ENCODE measurements around the gene ABCA1. TPM values are rescaled to one million over a fixed set of nuclear protein-coding genes. Genes with fewer than 3 reads are reported as not detected.
A peak's percentile ranks its signal among the peaks of the same experiment; 100 is the strongest.

Gene ABCA1
- total and polyA plus RNA-seq, 2 of the 13 experiments (the other 11 are each of a cell fraction or from before 2014, with no cell fraction given) = 26.8 to 63.8 TPM

GRCh38 chr9:104826911-104827310 lies 101.0 kb downstream of the ABCA1 start (continued):
- TF ChIP-seq ZNF629 (CRISPR knock-in tag; conservative IDR thresholded peaks at IDR 0.05) (no peak), ZNF780A (CRISPR knock-in tag; IDR thresholded peaks at IDR 0.05) (no peak)

- H3K9ac ChIP-seq (ENCODE audit: insufficient read depth, low read depth, low read length) = no peak overlapping the region
- in situ Hi-C loops (cut with HindIII; ENCODE audit: extremely low pct_ligation_motif_present, low pct_unique_long_range_greater_than_20kb) = no loop called here
- TF ChIP-seq KLF9 (CRISPR knock-in tag; IDR thresholded peaks at IDR 0.05; ENCODE audit: low read depth) = no peak
- TF ChIP-seq ZNF362 (CRISPR knock-in tag; IDR thresholded peaks at IDR 0.05; ENCODE audit: borderline replicate concordance) = no peak
- no peak for TF ChIP-seq ZNF770 (CRISPR knock-in tag; IDR thresholded peaks at IDR 0.05)
- no peak for TF ChIP-seq EED (CRISPR knock-in tag; IDR thresholded peaks at IDR 0.05)
- no peak for TF ChIP-seq GPBP1L1 (CRISPR knock-in tag; IDR thresholded peaks at IDR 0.05)
- no peak for TF ChIP-seq IRF1 (CRISPR knock-in tag; IDR thresholded peaks at IDR 0.05; ENCODE audit: low read depth)
- no peak for TF ChIP-seq YEATS4 (CRISPR knock-in tag; IDR thresholded peaks at IDR 0.05; ENCODE audit: borderline replicate concordance)
- no peak for TF ChIP-seq RBFOX2 (IDR thresholded peaks at IDR 0.05; ENCODE audit: low read depth, low read length)
- no peak for TF ChIP-seq ZNF740 (CRISPR knock-in tag; IDR thresholded peaks at IDR 0.05)
- no peak overlapping the region for H3K4me2 ChIP-seq (ENCODE audit: low read depth, low read length)
- peaks cover 63 to 92% of the 10 kb centered on the region in 2 experiments for H3K36me3 ChIP-seq (replicated peaks in 1 of 2; ENCODE audit: control insufficient read depth in 1 of 2, insufficient read depth in 2 of 2, low read length in 2 of 2)
- CTCF ChIA-PET (ENCODE audit: low intra/inter-chr PET ratio, low total read pairs) = no interaction called here
- peaks cover 5% of the 10 kb centered on the region; the same call in 1 of the 2 replicates for H4K20me1 ChIP-seq (ENCODE audit: insufficient read depth, low read length)
- intact Hi-C loops (cut with micrococcal nuclease; ENCODE audit: unreplicated experiment) = no loop called here
- no peak overlapping the region for H3K4me3 ChIP-seq (replicated peaks in 1 of 3; ENCODE audit: insufficient read depth in 1 of 3, low read depth in 2 of 3, low read length in 3 of 3)
- no peaks in the 10 kb centered on the region for H3K27me3 ChIP-seq (ENCODE audit: control insufficient read depth in 1 of 2, insufficient read depth in 2 of 2, low read length in 2 of 2)
- 87% methylated on average over 3 of the region's 3 CpGs for WGBS (ENCODE audit: low lambda C conversion rate)
- H3K9me3 ChIP-seq (ENCODE audit: low read length) = no peaks in the 10 kb centered on the region
- TSS peak; percentile 6 for BruUV-seq (replicated peaks)
- H3K79me2 ChIP-seq (ENCODE audit: insufficient read depth, low read length) = no peaks in the 10 kb centered on the region
- no peak overlapping the region for H3K27ac ChIP-seq (ENCODE audit: extremely low read length, insufficient read depth, low read length)
- DNase-seq (ENCODE audit: low spot score) (no peak), ATAC-seq (no peak), FAIRE-seq (no peak)
- 0 out of 2 replicates have a peak, but pooled peaks cover 8% of the 10 kb centered on the region for H3K4me1 ChIP-seq (ENCODE audit: insufficient read depth, low read length)
- no peak overlapping the region for H2AFZ ChIP-seq (ENCODE audit: low read length)
- POLR2A ChIA-PET = no interaction called here
Measured at GRCh38 chr9:104826079-104826775, 101.7 kb downstream of the ABCA1 start.
